GM19467 (cell line): Measurements from ENCODE around the gene PCDHGA1.
"Not testable (repeated sequence)": the region's sequence is repeated elsewhere in the genome, so short reads cannot be mapped to it uniquely, and the experiment has no call there.

Experiments
- ATAC-seq: cut with Tn5 transposase; IDR thresholded peaks from one replicate; pipeline ENCODE4 v1.9.1; 2021; ENCODE audit warnings: mild to moderate bottlenecking, moderate library complexity; ENCODE audit not compliant: unreplicated experiment

Gene PCDHGA1

DNA sequence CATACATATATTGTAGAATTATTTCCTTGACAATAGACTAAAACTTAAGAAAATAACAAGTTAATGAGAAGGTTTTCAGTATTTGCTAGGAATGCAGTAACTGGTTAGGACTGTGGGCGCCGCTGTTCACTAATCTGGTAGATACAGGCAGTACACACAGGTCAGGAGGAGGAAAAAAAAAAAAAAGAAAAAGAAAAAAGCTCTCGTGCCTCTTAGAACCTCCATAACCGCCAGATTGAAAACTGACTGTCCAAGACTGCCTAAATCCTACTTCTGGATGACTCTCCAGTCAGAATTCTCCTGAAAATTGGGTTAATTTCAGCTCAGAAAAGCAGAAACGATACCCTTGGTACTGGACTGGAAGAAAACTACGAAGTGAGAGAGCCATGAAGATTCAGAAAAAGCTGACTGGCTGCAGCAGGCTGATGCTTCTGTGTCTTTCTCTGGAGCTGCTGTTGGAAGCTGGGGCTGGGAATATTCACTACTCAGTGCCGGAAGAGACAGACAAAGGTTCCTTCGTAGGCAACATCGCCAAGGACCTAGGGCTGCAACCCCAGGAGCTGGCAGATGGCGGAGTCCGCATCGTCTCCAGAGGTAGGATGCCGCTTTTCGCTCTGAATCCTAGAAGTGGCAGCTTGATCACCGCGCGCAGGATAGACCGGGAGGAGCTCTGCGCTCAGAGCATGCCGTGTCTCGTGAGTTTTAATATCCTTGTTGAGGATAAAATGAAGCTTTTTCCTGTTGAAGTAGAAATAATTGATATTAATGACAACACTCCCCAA lies at the start of gene PCDHGA1:
Gene PCDHGA1 (plus strand): TSS at position 216 of the 782 bp plus-strand sequence.
- ATAC-seq, result no peak

DNA sequence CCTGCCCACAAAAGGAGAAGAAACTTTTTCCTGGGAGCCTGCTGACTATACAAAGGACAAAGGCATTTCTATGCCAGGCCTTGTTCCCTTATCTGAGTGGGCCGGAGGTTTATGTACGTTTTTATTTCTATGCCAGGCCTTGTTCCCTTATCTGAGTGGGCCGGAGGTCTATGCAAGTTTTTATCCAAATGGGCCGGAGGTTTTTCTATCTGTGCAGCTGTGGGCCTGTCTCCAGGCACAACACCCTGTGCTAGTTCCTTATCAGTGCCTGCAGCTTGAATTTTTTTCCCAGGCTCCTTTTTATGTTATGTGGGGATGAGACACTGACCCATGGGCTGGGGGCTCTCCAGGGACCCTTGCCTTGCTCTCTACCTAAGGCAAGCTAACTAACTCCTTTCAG lies 31.9 kb upstream of the PCDHGA1 start:
- ATAC-seq, result no peak

DNA sequence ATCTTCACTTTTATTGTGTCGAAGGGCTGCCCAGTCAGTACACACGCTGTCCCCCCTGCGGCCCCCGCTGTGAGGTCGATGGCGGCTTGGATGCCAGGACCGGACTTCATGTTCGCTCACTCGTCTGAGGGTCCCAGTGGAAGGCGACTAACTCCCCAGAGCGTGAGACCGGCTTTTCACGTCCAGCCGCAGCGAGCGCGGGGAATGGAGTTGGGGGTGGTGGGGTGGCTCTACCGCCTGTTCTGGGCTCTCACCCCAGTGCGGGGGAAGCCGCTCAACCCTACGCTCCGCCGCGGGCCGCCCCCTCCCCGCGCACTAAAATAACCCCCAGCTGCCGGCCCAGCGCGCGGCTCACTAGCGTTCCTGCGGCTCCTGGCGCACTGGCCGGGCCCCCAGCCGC lies 26.6 kb upstream of the PCDHGA1 start, which contains the start of gene SLC25A2:
Gene SLC25A2 (minus strand): TSS at position 294 of the 400 bp plus-strand sequence. CDS start 184 bp downstream, at position 110.
- no peak for ATAC-seq

DNA sequence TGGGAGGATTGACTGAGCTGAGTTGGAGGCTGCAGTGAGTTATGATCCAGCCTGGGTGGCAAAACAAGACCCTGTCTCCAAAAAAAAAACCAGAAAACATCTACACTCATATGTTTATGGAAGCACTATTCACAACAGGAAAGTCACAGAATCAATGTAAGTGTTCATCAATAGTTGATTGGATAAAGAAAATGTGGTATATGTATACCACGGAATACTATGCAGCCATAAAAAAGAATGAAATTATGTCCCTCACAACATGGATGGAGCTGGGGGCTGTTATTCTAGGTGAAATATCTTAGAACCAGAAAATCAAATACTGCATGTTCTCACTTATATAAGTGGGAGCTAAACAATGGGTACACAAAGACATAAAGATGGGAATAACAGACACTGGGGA lies 23.7 kb upstream of the PCDHGA1 start:
- ATAC-seq, result no peak

DNA sequence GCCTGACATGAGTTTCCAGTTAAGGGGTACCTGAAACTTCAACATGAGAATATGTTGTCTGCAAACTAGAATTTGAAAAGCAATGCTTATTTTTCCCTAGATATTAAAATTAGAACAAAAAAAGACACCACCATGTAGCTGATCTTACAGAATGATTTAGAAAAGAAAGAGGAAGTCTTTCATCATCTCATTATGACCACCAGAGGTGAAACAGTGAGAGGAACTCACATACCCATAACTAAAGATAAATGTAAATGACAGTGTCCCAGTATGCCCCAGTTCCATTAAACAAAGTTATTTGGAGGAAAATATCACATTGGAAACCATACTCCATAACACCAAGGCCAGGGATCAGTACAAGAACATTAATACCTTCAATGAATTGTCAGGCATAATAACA lies 16.6 kb upstream of the PCDHGA1 start:
- no peak for ATAC-seq

DNA sequence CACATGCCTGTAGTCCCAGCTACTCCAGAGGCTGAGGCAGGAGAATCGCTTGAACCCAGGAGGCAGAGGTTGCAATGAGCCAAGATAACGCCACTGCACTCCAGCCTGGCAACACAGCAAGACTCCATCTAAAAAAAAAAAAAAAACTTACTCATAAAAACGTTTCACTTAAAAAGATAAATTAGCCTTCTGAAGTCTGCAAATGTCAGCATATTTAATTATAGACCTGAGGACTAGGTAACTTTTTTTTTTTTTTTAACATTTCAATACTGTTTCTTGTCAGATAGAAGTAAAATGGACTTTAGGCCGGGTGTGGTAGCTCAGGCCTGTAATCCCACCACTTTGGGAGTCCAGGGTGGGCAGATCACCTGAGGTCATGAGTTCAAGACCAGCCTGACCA lies 13.4 kb upstream of the PCDHGA1 start:
- not testable (repeated sequence) for ATAC-seq

DNA sequence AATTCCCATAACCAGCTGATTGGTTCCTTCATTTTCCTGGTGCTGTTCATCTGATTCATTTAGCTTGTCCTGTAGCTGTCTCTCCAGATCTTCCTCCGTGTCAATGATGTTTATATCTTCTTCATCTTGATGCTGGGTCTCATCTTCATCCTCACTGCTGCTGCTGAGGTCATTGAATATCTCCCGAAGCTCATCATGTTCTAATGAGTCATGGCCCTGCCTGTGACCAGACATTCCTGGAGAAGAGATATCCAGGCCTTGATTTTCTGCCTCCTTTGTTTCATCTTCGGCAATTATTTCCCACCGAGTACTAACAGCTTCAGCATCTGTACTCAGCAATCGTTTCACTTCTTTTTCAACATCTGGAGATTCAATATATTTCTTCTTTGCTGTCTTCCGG lies 11.1 kb upstream of the PCDHGA1 start:
- no peak for ATAC-seq

DNA sequence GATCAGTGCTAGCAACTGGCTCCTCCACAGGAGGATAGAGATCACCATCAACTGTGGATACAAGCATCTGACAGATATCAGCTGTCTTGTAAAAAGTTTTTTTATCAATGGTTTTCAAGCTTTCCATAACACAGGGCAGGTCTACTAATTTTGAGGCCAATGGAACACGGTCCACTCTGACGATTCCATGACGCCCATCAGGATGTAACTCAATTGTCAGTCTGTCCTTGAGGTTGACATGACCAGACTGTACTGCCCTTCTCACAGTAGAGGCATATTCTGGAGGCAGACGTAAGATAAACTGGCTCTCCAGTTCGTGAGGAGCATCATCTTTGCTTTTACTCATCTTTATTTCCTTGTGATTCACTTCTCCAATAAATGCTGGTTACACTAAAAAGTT lies 10.6 kb upstream of the PCDHGA1 start:
- ATAC-seq, result no peak

DNA sequence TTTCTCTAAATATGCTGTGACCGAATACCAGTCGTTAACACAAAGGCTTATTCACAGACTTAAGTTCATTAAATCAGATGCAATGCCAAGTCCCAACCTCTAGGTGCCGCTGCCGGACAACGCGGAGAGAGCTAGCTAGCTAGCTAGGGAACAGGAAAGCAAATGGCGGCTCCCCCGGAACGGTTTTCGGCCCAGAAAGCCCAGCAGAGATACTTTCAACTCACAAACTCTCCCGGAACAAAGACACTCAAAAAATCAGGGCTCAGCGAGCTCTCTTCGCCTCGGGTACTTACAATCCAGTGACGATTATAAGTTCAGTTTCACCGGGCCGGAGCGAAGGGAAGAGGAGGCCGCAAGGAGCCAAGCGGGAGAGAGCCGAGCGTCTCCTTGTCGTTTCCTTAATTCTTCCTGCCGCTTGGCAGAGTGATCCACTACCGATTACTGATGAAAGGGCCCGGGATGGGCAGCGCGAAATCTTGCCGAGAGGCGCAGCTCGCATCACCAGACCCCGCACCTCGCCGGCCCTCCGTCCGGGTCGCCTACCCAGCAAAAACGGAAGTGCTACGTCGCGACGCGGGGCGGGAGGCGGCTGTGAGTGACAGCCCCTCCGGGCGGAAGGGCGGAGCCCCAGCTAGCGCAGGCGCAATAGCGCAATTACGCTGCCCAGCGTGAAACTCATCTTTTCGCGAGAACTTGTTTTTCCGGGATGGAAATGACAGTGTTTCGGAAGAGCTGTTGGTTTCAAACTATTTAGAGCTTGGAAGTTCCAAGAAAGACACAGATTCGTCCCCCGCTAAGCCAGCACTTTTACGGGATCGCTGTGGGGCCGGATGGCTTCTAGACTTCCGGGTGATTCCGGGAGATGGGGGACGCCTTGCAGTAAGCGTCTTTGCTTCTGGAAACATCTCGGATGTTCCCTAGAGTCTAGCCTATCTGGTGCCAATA lies 9.8 kb upstream of the PCDHGA1 start, which contains the start of gene TAF7:
Gene TAF7 (minus strand): TSS at position 560 of the 945 bp plus-strand sequence. CDS start 740 bp downstream, outside the sequence.
- peak; percentile 95 for ATAC-seq

DNA sequence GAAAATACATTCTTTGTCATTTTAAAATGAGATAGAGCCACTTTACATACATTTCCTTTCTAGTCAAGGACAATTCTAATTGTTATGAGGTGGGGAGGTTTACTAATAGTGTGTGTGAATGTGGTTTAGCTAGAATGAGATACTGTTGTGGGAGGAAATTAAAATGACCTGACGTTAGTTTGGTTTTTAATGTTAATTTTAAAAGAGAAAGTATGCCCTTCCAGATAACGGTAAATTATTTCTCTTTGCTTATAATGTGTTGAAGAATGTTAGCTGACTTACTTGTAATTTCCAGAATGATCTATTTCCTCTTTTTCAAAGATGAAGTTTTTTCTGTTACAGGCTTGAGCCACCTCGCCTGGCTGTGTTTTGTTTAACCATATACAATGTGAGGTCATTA lies 8.1 kb upstream of the PCDHGA1 start:
- ATAC-seq, result no peak

DNA sequence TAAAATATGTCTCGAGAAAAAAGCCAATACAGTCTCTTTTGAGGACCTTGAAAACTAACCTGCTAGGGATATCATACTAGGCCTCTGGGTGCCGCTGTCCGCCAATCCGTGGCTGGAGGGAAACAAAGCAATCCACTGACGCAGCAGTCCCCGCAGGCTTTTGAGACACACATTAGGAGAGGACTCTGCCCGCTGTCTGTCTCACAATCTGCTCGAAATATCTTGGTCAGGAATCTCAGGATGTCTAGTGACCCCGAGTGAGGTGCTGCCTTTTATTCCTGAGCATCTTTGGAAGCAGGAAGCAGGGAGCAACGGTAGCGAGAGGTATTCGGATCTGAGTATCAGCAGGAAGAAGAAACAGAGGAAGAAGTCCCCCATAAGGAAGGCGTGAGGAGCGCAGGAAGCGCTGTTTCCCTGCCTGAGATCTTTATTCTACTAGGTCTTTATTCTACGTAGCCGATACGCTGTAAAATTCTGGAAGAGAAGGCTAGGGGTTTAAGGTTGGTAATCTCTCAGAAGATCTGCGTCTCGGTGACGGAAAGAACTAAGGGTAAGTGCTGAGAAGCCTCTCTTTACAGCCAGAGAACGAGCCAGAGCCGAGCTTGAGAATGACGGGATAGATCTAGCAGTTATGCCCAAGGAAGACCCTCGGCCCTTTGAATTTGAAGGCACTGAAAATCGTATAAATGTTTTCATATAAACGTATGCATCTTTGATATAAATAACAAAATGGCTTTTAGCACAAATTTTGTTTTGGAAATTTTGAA lies 4.0 kb upstream of the PCDHGA1 start:
- ATAC-seq, result peak; percentile 52

DNA sequence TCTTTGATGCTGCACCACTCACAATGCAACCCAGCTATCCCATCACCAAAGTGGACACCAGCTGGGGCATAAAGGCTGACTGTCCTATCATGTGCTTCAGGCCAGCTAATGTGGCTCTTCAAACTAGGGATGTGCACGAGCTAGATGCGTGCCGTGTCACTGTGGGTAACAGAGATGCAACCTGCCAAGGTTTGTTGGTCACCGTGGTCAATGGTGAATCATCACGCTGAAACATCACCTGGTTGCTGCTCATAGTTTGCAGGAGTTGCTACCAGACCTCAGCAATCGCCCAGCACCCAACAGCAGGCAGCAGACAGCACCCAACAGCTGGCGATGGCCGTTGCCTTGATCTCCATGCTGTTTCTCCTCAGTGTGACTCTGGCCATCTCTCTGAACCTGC lies 2.1 kb upstream of the PCDHGA1 start:
- ATAC-seq, result no peak

DNA sequence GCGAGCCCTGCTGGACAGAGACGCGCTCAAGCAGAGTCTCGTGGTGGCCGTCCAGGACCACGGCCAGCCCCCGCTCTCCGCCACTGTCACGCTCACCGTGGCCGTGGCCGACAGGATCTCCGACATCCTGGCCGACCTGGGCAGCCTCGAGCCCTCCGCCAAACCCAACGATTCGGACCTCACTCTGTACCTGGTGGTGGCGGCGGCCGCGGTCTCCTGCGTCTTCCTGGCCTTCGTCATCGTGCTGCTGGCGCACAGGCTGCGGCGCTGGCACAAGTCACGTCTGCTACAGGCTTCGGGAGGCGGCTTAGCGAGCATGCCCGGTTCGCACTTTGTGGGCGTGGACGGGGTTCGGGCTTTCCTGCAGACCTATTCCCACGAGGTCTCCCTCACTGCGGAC lies 2.3 kb downstream of the PCDHGA1 start:
- not testable (repeated sequence) for ATAC-seq

DNA sequence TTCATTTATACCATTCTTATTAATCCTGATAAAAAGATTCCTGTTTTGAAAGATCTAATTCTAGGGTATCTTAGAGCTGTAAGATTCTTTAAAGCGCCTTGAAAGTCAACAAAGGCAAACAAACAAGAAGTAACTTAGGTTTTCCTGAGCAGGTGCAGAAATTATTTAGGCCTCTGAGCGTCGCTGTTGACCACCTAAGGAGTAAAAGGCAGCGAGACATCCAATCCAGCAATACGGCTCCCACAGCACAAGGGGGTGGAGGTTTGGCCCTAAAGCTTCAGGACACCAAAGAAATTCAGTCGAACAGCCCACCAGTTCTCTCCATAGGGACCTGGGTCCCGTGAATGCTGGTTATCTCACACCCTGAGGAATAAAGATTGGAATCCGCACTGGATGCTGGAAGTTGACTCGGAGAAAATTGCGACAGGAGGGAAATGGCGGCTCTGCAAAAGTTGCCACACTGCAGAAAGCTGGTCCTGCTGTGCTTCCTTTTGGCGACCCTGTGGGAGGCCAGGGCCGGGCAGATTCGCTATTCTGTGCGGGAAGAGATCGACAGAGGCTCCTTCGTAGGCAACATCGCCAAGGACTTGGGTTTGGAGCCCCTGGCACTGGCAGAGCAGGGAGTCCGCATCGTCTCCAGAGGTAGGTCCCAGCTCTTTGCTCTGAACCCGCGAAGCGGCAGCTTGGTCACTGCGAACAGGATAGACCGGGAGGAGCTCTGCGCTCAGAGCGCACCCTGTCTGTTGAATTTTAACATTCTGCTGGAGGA lies 8.4 kb downstream of the PCDHGA1 start, which contains the start of gene PCDHGA2:
Gene PCDHGA2 (plus strand): TSS at position 223 of the 769 bp plus-strand sequence.
- ATAC-seq, result no peak

DNA sequence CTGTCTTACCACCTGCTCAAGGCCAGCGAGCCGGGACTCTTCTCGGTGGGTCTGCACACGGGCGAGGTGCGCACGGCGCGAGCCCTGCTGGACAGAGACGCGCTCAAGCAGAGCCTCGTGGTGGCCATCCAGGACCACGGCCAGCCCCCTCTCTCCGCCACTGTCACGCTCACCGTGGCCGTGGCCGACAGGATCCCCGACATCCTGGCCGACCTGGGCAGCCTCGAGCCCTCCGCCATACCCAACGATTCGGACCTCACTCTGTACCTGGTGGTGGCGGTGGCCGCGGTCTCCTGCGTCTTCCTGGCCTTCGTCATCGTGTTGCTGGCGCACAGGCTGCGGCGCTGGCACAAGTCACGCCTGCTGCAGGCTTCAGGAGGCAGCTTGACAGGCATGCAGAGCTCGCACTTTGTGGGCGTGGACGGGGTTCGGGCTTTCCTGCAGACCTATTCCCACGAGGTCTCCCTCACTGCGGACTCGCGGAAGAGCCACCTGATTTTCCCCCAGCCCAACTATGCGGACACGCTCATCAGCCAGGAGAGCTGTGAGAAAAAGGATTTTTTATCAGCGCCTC lies 10.6 kb downstream of the PCDHGA1 start:
- not testable (repeated sequence) for ATAC-seq

DNA sequence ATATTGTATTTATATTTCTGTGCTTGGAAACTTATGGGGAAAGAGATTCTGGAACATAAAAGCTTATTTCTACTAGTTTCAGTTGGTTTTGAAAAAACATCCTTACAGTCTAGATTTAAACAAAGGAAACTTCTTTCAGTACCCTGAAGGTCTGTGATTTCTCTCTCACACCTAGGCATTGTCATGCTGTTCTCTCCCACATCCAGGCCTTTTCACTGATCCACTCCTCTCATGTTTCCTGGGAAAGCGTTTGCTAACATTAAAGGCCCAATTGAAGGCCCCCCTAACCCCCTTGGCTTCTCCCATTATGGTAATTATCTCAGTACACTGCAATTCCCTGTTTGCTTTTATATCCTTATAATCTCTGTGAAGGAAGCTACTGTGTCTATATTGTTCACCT lies 12.5 kb downstream of the PCDHGA1 start:
- no peak for ATAC-seq

DNA sequence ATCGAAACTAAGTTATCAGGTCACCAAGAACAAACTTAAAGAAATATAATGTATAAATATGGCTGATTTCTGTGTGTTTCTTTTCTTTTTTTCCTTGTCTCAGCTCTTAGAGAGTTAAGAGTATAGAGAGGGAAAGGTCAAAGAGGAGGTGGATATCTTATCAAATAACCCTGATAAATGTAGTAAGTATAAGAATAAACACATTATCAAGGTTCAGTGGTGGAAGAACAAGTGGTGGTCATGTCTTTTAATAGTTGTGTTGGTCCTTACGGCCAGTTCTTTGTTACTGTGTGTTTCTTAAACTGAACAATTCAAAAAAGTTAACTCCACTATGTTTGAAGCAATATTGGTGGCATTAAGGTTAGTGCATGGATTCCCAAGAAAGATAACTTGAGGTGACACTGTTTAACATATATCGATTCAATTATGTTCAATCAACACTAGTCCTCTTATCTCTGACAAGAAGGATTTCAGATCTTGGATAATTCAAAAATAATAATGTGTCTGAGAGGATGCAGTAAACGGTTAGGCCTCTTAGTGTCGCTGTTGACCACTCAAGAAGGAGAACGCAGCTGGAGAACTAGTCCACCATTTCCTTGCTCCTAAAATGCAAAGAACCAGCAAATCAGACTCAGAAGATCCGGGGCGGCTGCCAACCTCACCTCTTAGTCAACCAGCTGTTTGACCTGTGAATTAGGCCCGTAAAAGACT lies 13.1 kb downstream of the PCDHGA1 start, which contains the start of gene PCDHGA3:
Gene PCDHGA3 (plus strand): TSS at position 588 of the 711 bp plus-strand sequence. CDS start 205 bp downstream, outside the sequence.
- no peak for ATAC-seq

DNA sequence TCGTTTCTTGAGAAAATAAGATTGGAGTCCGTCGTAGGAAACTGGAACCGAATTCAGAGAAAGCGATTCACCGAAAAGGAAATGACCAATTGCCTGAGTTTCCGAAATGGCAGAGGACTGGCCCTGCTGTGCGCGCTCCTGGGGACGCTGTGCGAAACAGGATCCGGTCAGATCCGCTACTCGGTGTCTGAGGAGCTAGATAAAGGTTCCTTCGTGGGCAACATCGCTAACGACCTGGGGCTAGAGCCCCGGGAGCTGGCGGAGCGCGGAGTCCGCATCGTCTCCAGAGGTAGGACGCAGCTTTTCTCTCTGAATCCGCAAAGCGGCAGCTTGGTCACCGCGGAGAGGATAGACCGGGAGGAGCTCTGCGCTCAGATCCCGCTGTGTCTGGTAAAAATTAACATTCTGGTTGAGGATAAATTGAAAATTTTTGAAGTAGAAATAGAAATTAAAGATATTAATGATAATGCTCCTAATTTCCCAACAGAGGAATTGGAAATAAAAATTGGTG lies 13.7 kb downstream of the PCDHGA1 start:
- ATAC-seq, result no peak

DNA sequence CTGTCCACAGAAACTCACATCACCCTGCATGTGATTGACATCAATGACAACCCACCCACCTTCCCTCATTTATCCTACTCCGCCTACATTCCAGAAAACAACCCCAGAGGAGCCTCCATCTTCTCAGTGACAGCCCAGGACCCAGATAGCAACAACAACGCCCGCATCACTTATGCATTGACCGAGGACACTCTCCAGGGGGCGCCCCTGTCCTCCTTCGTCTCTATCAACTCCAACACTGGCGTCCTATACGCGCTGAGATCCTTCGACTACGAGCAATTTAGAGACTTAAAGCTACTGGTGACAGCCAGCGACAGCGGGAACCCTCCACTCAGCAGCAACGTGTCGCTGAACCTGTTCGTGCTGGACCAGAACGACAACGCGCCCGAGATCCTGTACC lies 15.0 kb downstream of the PCDHGA1 start:
- no peak for ATAC-seq
